Measurements from ENCODE around the gene RIMOC1. TPM values are rescaled to one million over a fixed set of nuclear protein-coding genes. Genes with fewer than 3 reads are reported as not detected.

RIMOC1 gene
- total RNA-seq, 1 experiment from 2014 or later: 30.5 TPM

DNA sequence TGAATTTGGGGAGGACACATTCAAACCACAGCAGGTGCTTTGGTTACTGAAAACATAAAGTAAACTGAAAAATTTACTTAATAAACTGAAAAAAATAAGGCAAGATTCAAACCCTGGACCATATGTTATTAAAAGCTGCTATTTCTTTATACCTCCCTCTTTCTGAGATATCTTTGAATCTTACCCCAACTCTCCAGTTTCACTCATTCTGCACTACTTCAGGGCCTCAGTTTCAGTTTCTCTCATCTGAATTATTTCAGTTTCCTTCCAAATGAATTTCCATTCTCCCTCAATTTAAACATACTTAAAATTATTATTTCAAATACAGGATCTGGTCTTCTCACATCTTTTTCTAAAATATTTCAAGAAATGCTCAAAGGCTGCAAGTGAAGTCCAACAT lies 29.0 kb upstream of the RIMOC1 start (continued):
- TF ChIP-seq, protein P1, sequence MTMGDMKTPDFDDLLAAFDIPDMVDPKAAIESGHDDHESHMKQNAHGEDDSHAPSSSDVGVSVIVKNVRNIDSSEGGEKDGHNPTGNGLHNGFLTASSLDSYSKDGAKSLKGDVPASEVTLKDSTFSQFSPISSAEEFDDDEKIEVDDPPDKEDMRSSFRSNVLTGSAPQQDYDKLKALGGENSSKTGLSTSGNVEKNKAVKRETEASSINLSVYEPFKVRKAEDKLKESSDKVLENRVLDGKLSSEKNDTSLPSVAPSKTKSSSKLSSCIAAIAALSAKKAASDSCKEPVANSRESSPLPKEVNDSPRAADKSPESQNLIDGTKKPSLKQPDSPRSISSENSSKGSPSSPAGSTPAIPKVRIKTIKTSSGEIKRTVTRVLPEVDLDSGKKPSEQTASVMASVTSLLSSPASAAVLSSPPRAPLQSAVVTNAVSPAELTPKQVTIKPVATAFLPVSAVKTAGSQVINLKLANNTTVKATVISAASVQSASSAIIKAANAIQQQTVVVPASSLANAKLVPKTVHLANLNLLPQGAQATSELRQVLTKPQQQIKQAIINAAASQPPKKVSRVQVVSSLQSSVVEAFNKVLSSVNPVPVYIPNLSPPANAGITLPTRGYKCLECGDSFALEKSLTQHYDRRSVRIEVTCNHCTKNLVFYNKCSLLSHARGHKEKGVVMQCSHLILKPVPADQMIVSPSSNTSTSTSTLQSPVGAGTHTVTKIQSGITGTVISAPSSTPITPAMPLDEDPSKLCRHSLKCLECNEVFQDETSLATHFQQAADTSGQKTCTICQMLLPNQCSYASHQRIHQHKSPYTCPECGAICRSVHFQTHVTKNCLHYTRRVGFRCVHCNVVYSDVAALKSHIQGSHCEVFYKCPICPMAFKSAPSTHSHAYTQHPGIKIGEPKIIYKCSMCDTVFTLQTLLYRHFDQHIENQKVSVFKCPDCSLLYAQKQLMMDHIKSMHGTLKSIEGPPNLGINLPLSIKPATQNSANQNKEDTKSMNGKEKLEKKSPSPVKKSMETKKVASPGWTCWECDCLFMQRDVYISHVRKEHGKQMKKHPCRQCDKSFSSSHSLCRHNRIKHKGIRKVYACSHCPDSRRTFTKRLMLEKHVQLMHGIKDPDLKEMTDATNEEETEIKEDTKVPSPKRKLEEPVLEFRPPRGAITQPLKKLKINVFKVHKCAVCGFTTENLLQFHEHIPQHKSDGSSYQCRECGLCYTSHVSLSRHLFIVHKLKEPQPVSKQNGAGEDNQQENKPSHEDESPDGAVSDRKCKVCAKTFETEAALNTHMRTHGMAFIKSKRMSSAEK (CRISPR knock-in tag; IDR thresholded peaks at IDR 0.05; ENCODE audit: borderline replicate concordance): no peak
- TF ChIP-seq TP53 (CRISPR knock-in tag; IDR thresholded peaks at IDR 0.05) (no peak), ATF1 (CRISPR knock-in tag; IDR thresholded peaks at IDR 0.05) (no peak)
- TF ChIP-seq, protein P2, sequence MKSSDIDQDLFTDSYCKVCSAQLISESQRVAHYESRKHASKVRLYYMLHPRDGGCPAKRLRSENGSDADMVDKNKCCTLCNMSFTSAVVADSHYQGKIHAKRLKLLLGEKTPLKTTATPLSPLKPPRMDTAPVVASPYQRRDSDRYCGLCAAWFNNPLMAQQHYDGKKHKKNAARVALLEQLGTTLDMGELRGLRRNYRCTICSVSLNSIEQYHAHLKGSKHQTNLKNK (CRISPR knock-in tag; IDR thresholded peaks at IDR 0.05): no peak

DNA sequence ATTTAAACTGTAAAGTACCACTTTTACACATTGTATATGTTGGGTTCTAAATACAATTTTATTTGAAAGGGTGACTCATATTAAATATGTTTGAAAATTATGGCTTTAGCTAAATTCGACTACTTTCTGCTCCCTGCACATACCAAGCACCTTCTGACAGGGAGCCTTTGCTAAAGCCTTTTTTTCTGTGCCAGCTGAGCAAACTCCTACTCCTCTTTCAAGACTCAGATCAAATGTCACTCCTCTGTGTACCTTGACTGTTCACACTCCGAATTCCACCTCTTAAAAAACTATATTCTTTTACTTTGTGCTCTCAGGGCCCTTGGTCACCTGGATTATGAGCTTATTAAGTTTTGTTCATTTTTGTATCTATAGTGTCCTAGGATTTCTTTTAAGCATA lies 27.5 kb upstream of the RIMOC1 start:
- H3K27me3 Mint-ChIP-seq (ENCODE audit: low read depth): peaks cover 10% of the 10 kb centered on the region

More for the DNA sequence above, 27.5 kb upstream of the RIMOC1 start:
- POLR2A ChIA-PET: no interaction called here
- Mint-ChIP-seq H3K4me3 (no peak overlapping the region), H3K27ac (no peak overlapping the region), H3K36me3 (no peaks in the 10 kb centered on the region), H3K4me1 (no peaks in the 10 kb centered on the region), H3K9me3 (peaks cover 18% of the 10 kb centered on the region)
- ATAC-seq (no peak), DNase-seq (ENCODE audit: low spot score) (no peak)
- CTCF ChIA-PET: no interaction called here
- TF ChIP-seq ELF4 (CRISPR knock-in tag; IDR thresholded peaks at IDR 0.05; ENCODE audit: low read depth) (no peak), ZNF232 (CRISPR knock-in tag; IDR thresholded peaks at IDR 0.05) (no peak), ZNF671 (CRISPR knock-in tag; IDR thresholded peaks at IDR 0.05) (no peak), IRF2 (CRISPR knock-in tag; IDR thresholded peaks at IDR 0.05; ENCODE audit: borderline replicate concordance, low read depth) (no peak), ETV6 (CRISPR knock-in tag; IDR thresholded peaks at IDR 0.05) (no peak), PRRX2 (CRISPR knock-in tag; IDR thresholded peaks at IDR 0.05) (no peak), TCF7 (CRISPR knock-in tag; IDR thresholded peaks at IDR 0.05; ENCODE audit: low read depth) (no peak), MXD4 (CRISPR knock-in tag; IDR thresholded peaks at IDR 0.05; ENCODE audit: borderline replicate concordance) (no peak), KAT7 (CRISPR knock-in tag; IDR thresholded peaks at IDR 0.05; ENCODE audit: borderline replicate concordance) (no peak), MYBL2 (CRISPR knock-in tag; IDR thresholded peaks at IDR 0.05) (no peak), TEAD4 (CRISPR knock-in tag; IDR thresholded peaks at IDR 0.05) (no peak)
- TF ChIP-seq, protein P3, sequence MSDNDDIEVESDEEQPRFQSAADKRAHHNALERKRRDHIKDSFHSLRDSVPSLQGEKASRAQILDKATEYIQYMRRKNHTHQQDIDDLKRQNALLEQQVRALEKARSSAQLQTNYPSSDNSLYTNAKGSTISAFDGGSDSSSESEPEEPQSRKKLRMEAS (CRISPR knock-in tag; IDR thresholded peaks at IDR 0.05): no peak
- TF ChIP-seq, protein P4, sequence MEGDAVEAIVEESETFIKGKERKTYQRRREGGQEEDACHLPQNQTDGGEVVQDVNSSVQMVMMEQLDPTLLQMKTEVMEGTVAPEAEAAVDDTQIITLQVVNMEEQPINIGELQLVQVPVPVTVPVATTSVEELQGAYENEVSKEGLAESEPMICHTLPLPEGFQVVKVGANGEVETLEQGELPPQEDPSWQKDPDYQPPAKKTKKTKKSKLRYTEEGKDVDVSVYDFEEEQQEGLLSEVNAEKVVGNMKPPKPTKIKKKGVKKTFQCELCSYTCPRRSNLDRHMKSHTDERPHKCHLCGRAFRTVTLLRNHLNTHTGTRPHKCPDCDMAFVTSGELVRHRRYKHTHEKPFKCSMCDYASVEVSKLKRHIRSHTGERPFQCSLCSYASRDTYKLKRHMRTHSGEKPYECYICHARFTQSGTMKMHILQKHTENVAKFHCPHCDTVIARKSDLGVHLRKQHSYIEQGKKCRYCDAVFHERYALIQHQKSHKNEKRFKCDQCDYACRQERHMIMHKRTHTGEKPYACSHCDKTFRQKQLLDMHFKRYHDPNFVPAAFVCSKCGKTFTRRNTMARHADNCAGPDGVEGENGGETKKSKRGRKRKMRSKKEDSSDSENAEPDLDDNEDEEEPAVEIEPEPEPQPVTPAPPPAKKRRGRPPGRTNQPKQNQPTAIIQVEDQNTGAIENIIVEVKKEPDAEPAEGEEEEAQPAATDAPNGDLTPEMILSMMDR (IDR thresholded peaks at IDR 0.05): no peak
- TF ChIP-seq, protein P5, sequence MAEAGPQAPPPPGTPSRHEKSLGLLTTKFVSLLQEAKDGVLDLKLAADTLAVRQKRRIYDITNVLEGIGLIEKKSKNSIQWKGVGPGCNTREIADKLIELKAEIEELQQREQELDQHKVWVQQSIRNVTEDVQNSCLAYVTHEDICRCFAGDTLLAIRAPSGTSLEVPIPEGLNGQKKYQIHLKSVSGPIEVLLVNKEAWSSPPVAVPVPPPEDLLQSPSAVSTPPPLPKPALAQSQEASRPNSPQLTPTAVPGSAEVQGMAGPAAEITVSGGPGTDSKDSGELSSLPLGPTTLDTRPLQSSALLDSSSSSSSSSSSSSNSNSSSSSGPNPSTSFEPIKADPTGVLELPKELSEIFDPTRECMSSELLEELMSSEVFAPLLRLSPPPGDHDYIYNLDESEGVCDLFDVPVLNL (CRISPR knock-in tag; IDR thresholded peaks at IDR 0.05; ENCODE audit: borderline replicate concordance, low read depth): no peak
- TF ChIP-seq, protein P1 (CRISPR knock-in tag; IDR thresholded peaks at IDR 0.05; ENCODE audit: borderline replicate concordance): no peak
- TF ChIP-seq, protein P6, sequence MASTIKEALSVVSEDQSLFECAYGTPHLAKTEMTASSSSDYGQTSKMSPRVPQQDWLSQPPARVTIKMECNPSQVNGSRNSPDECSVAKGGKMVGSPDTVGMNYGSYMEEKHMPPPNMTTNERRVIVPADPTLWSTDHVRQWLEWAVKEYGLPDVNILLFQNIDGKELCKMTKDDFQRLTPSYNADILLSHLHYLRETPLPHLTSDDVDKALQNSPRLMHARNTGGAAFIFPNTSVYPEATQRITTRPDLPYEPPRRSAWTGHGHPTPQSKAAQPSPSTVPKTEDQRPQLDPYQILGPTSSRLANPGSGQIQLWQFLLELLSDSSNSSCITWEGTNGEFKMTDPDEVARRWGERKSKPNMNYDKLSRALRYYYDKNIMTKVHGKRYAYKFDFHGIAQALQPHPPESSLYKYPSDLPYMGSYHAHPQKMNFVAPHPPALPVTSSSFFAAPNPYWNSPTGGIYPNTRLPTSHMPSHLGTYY (CRISPR knock-in tag; IDR thresholded peaks at IDR 0.05): no peak
- TF ChIP-seq, protein P7, sequence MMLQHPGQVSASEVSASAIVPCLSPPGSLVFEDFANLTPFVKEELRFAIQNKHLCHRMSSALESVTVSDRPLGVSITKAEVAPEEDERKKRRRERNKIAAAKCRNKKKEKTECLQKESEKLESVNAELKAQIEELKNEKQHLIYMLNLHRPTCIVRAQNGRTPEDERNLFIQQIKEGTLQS (CRISPR knock-in tag; conservative IDR thresholded peaks at IDR 0.05): no peak
